ENCODE data around the gene POMT2. TPM values are rescaled to one million over a fixed set of nuclear protein-coding genes. Genes with fewer than 3 reads are reported as not detected.

The POMT2 gene
- total and polyA plus RNA-seq, 11 donors = 7.0 to 27.6 (median 15.3) TPM

DNA sequence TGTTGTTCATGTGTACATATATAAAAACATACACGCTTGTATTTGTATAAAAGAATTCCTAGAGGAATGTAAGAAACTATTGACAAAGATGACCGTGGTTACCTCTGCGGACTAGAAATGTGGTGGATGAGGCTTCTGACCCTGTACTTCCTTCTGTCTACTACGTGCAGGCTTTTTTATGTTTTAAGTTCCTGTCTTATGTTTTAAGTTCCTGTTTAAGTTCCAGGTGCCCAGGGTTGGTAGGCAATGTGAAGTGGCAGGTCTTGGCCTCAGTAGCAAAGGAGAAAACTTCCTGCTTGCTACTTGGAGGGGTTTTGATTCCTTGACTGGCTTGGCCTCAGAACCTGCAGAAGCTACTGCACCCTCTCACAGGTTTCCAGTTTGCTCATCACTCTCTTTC lies 11.6 kb downstream of the POMT2 start:
- WGBS, 4 donors = 77 to 88% (median 84%) methylated on average over 4 of the region's 4 CpGs
- Histone ChIP-seq H3K27me3 (no peaks in the 10 kb centered on the region), H3K4me3 (no peak overlapping the region), H3K27ac (no peak overlapping the region), H3K36me3 (peaks cover 0 to 31% (median 17%) of the 10 kb centered on the region in 9 donors), H3K9me3 (no peaks in the 10 kb centered on the region), H3K4me1 (peaks cover 0 to 22% (median 5%) of the 10 kb centered on the region in 12 donors)
- no peak for DNase-seq
- intact Hi-C loops (cut with DNase I) = loop anchor here in 6 of 10 donors (10.0 kb wide), 2 partner anchors 236 to 246 kb away; no protein-coding TSS in a partner anchor
- ATAC-seq = no peak
- no peak for TF ChIP-seq POLR2A (IDR thresholded peaks at IDR 0.05)
- TF ChIP-seq, protein P1, sequence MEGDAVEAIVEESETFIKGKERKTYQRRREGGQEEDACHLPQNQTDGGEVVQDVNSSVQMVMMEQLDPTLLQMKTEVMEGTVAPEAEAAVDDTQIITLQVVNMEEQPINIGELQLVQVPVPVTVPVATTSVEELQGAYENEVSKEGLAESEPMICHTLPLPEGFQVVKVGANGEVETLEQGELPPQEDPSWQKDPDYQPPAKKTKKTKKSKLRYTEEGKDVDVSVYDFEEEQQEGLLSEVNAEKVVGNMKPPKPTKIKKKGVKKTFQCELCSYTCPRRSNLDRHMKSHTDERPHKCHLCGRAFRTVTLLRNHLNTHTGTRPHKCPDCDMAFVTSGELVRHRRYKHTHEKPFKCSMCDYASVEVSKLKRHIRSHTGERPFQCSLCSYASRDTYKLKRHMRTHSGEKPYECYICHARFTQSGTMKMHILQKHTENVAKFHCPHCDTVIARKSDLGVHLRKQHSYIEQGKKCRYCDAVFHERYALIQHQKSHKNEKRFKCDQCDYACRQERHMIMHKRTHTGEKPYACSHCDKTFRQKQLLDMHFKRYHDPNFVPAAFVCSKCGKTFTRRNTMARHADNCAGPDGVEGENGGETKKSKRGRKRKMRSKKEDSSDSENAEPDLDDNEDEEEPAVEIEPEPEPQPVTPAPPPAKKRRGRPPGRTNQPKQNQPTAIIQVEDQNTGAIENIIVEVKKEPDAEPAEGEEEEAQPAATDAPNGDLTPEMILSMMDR (IDR thresholded peaks at IDR 0.05) = no peak

DNA sequence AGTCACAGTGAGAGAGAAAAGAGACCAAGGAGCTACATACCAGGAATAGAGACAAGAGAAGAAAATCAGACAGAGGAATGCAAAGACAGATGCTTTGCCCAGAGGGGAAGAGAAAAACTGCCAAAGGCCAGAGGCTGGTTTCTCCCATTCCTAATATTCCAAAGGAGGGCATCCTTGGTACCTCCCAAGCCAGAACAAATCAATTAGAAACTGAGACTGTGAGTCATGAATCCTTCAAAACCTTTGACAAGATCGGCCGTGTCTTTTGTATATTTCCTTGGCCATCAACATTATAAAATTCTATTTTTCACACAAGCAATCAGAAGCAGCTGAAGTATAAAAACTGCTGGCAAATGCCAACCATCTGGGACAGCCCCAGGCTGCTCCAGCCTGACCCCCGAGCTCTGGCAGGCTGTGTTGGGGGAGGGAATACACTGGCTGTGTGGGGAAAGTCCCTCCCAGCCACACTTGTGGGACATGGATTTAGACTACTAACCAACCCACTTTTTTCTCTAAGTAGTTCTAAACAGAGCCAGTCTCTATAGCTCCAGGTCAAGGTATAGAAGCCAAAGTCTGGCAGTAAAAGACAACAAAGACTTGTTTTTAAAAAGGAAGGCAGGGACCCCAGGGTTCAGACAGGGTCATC lies 13.7 kb downstream of the POMT2 start:
- intact Hi-C loops (cut with DNase I) = loop anchor here in 6 of 10 donors (10.0 kb wide), 2 partner anchors 238 to 248 kb away; no protein-coding TSS in a partner anchor

DNA sequence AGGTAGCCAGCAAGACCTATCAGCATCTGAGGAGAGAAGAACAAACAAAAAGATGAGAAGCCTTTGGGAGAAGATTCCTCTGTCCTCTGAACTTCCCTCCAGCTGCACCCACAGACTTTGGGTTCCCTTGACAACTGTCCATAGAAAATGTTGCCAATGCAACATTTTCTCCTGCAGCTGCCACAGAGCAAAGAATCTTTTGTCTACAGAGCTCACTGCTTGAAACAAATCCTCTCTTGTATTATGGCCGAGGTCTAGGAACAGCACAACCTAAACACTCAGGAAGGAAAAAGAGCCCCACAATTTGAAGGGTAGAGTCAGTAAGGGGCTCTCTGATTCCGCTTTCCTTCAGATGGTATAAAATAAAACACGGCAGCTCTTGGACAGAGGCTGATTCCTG lies 14.3 kb downstream of the POMT2 start:
- WGBS, 4 donors = 71 to 82% (median 79%) methylated on average over 3 of the region's 3 CpGs
- intact Hi-C loops (cut with DNase I) = loop anchor here in 6 of 10 donors (10.0 kb wide), 2 partner anchors 238 to 248 kb away; no protein-coding TSS in a partner anchor
- H3K27ac ChIP-seq = peak overlapping the region in 2 of 12 donors; percentile 12 to 32
- H3K27me3 ChIP-seq = no peaks in the 10 kb centered on the region
- H3K36me3 ChIP-seq = peaks cover 0 to 55% (median 24%) of the 10 kb centered on the region in 9 donors
- ATAC-seq = no peak
- no peak for DNase-seq
- no peaks in the 10 kb centered on the region for H3K9me3 ChIP-seq
- no peak for TF ChIP-seq POLR2A (IDR thresholded peaks at IDR 0.05)
- TF ChIP-seq, protein P1 (IDR thresholded peaks at IDR 0.05) = no peak
- no peak overlapping the region for H3K4me3 ChIP-seq
- peaks cover 0 to 22% (median 0%) of the 10 kb centered on the region in 12 donors for H3K4me1 ChIP-seq

More for the DNA sequence above, 13.7 kb downstream of the POMT2 start:
- 61 to 82% (median 65%) methylated on average over 3 of the region's 3 CpGs for WGBS, 4 donors
- Histone ChIP-seq H3K4me3 (no peak overlapping the region), H3K27ac (peak overlapping the region in 3 of 12 donors; percentile 12 to 32 (median 14)), H3K27me3 (no peaks in the 10 kb centered on the region), H3K4me1 (peaks cover 0 to 22% (median 0%) of the 10 kb centered on the region in 12 donors), H3K9me3 (no peaks in the 10 kb centered on the region), H3K36me3 (peaks cover 0 to 51% (median 19%) of the 10 kb centered on the region in 9 donors)
- ATAC-seq = peak in 1 of 4 donors; percentile 42
- DNase-seq = no peak
- no peak for TF ChIP-seq POLR2A (IDR thresholded peaks at IDR 0.05)
- TF ChIP-seq, protein P1 (IDR thresholded peaks at IDR 0.05) = no peak

DNA sequence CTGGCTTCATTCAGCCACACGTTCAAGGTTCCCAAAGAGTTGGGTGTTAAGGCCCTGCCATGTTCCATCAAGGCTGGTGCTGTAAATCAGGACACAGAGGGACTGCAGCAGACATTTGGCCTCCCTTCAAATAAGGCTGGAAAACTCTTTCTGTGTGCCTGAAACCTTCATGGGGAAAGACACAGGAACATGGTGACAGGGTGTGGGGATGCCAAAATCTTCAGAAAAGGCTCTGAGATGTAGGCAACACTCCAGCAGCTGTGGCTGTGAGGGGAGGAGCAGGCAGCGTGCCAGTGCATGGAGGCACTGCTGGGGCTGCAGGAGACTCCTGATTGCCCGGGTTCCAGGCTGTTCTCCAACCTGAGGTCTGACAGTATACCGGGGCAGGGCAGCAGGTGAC lies 15.0 kb downstream of the POMT2 start:
- TF ChIP-seq POLR2A (IDR thresholded peaks at IDR 0.05) = no peak
- TF ChIP-seq, protein P1 (IDR thresholded peaks at IDR 0.05) = no peak
- H3K4me1 ChIP-seq = peaks cover 0 to 17% (median 0%) of the 10 kb centered on the region in 12 donors
- ATAC-seq (no peak), DNase-seq (no peak)
- no peaks in the 10 kb centered on the region for H3K27me3 ChIP-seq
- H3K4me3 ChIP-seq = no peak overlapping the region
- no peaks in the 10 kb centered on the region for H3K9me3 ChIP-seq
- WGBS, 4 donors = 76 to 91% (median 89%) methylated on average over 4 of the region's 4 CpGs
- intact Hi-C loops (cut with DNase I) = loop anchor here in 6 of 10 donors (10.0 kb wide), 2 partner anchors 239 to 249 kb away; no protein-coding TSS in a partner anchor
- H3K36me3 ChIP-seq = peaks cover 0 to 59% (median 25%) of the 10 kb centered on the region in 9 donors
- H3K27ac ChIP-seq = peak overlapping the region in 1 of 12 donors; percentile 28

Measured in heart left ventricle (tissue), 16 donors.